Upper lobe of right lung (tissue), 1 donor: ENCODE data around the gene CISD3. TPM values are rescaled to one million over a fixed set of nuclear protein-coding genes. Genes with fewer than 3 reads are reported as not detected.

Experiments used
- ATAC-seq: fragments of 200-7000 bp; cut with Tn5 transposase; one replicate; pipeline ENCODE4 v1.9.1; 2020; ENCODE audit warnings: mild to moderate bottlenecking, moderate library complexity
- DNase-seq: peaks from one replicate; pipeline ENCODE4 v3.0.0-alpha.2; 2020
- H3K27ac ChIP-seq: fragments of 200-600 bp; one replicate; pipeline ENCODE4 v1.8.0; 2022
- H3K27me3 ChIP-seq: fragments of 200-600 bp; one replicate; pipeline ENCODE4 v1.8.0; 2022; ENCODE audit warnings: mild to moderate bottlenecking
- H3K36me3 ChIP-seq: fragments of 200-600 bp; one replicate; pipeline ENCODE4 v1.8.0; 2022
- H3K4me1 ChIP-seq: fragments of 200-600 bp; one replicate; pipeline ENCODE4 v1.8.0; 2022
- H3K4me3 ChIP-seq: fragments of 200-600 bp; one replicate; pipeline ENCODE4 v1.8.0; 2022; ENCODE audit warnings: mild to moderate bottlenecking
- H3K9me3 ChIP-seq: fragments of 200-600 bp; one replicate; pipeline ENCODE4 v1.8.0; 2022
- intact Hi-C: fragments of 100-400 bp; cut with DNase I; formaldehyde crosslinking; loops from one replicate; pipeline ENCODE4 v1.11.0; 2022
- total RNA-seq: library from RNA; stranded (reverse); fragmentation: NEBNext Ultra II Directional; extraction: Animal tissue kit (Norgen Biotek cat#: 25700); gene quantifications from one replicate; pipeline ENCODE4 v1.2.1, GENCODE V29; 2021
- TF ChIP-seq, protein P1 (sequence below): fragments of 200-600 bp; IDR thresholded peaks from one replicate; pipeline ENCODE4 v1.8.0; 2022; ENCODE audit warnings: antibody characterized with exemption
- donor health status: DM: no; HTN: yes; CAD: no; lungs with severe emphysema.

The CISD3 gene
- total RNA-seq, 1 donor from 2014 or later, result 29.7 TPM

DNA sequence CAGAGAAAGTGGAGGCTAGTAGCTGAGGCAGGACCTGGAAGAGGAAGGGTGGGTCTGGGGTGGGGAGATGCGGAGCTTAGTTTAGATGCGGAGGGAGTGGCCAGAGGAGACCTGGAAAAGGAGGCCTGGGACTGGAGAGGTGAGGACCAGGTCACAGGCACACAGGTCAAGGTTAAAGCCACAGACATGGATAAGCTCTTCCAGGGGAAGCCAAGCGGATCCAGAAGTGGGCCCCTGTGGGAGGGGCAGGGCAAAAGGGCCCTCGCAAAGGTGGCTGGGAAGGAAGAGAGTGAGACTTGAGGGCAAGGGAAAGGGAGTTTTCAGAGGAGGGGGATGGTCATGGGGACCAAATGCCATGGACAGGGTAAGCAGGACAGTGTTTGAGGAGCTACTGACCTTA is 39.0 kb upstream of the CISD3 start:
- DNase-seq, result no peak
- Histone ChIP-seq H3K36me3 (no peaks in the 10 kb centered on the region), H3K27ac (no peak overlapping the region), H3K27me3 (no peaks in the 10 kb centered on the region), H3K9me3 (no peaks in the 10 kb centered on the region), H3K4me1 (peaks cover 18% of the 10 kb centered on the region), H3K4me3 (no peak overlapping the region)
- intact Hi-C loops, result no loop called here
- TF ChIP-seq, protein P1, sequence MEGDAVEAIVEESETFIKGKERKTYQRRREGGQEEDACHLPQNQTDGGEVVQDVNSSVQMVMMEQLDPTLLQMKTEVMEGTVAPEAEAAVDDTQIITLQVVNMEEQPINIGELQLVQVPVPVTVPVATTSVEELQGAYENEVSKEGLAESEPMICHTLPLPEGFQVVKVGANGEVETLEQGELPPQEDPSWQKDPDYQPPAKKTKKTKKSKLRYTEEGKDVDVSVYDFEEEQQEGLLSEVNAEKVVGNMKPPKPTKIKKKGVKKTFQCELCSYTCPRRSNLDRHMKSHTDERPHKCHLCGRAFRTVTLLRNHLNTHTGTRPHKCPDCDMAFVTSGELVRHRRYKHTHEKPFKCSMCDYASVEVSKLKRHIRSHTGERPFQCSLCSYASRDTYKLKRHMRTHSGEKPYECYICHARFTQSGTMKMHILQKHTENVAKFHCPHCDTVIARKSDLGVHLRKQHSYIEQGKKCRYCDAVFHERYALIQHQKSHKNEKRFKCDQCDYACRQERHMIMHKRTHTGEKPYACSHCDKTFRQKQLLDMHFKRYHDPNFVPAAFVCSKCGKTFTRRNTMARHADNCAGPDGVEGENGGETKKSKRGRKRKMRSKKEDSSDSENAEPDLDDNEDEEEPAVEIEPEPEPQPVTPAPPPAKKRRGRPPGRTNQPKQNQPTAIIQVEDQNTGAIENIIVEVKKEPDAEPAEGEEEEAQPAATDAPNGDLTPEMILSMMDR, result no peak
- no peak for ATAC-seq

DNA sequence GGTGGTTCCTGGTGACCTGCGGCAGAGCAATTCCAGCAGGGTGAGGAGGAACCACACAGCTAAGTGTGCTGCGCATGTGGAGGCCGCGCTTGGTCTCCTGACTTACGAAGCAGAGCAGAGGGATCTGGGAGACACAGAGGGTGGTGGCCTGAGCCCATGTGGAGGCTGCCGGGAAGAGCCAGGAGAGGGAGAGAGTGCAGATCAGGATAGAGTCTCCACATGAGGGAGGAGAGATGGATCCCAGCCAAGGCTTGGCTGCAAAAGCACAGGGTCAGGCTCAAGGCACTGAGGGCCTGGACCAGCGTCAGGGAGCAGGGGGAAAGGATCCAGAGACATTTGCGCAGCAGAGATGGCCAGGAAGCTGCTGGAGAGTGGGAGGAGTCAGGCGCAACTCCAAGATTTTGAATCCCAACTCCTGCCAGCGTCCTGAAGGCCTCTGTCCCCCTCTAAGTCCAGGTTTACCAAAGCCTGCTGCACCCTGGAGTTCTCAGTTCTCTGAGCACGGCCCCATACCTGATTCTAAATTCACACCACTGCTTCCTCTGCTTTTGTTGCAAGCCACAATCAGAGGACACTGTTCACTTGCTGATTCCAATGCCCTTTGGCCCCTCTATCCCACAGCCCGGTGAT is 36.3 kb upstream of the CISD3 start:
- Histone ChIP-seq H3K36me3 (no peaks in the 10 kb centered on the region), H3K9me3 (no peaks in the 10 kb centered on the region), H3K4me3 (no peak overlapping the region), H3K4me1 (peaks cover 18% of the 10 kb centered on the region), H3K27me3 (no peaks in the 10 kb centered on the region), H3K27ac (peak overlapping the region; percentile 71)
- no peak for DNase-seq
- ATAC-seq, result peak; percentile 78
- intact Hi-C loops, result no loop called here
- TF ChIP-seq, protein P1, result no peak

DNA sequence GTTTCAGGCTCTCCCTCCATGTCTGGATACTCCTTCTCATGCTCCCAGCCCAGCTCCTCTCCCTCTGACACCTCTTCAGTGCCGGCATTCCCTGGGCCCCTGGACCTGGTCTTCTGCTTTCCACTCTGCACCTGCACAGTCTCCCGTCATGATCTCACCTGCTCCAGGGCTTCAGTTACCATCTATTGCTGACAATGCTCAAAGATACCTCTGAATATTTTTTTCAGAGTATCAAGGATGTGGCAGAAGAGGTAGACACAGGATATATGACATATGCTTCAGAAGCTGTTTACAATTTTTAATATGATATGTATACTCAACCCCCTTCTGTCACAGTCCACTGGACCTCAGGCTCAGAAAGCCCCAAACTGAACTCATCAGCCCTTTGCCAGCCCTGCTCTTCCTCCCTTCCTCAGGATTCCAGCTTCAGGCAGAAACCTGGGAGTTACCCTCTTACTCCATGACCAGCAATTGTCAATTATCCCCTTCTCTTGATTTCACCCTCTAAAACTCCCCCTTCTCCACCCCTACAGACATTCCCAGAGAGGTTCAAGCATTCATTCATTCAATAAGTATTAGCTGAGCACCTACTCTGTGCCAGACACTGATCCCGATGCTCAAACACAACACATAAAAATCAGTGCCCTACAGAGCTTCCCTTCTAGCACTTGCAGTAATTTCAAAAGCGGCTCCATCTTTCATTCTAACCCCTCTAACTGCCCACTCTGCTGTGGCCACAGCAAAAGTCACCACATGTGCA is 32.9 kb upstream of the CISD3 start:
- H3K4me1 ChIP-seq, result peaks cover 32% of the 10 kb centered on the region
- H3K36me3 ChIP-seq, result no peaks in the 10 kb centered on the region
- no peaks in the 10 kb centered on the region for H3K27me3 ChIP-seq
- no peak overlapping the region for H3K27ac ChIP-seq
- H3K4me3 ChIP-seq, result no peak overlapping the region
- TF ChIP-seq, protein P1, result no peak
- DNase-seq, result no peak
- H3K9me3 ChIP-seq, result no peaks in the 10 kb centered on the region
- intact Hi-C loops, result no loop called here
- ATAC-seq, result no peak

DNA sequence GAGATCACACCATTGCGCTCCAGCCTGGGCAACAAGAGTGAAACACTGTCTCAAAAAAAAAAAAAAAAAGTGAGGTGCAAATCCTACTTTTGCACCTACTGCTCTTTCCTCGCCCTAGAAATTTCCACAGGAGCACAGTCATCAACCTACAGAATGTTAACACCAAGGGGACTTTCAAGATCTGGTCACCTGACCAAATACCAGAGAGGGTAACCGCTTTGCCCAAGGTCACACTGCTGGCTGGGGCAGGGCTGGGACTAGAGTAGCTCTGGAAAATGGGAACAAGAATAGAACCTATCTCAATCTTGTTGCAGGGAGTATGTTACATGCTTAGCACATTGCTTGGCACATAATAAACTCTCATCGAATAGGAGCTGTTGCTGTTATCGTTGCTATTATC is 31.4 kb upstream of the CISD3 start:
- H3K36me3 ChIP-seq, result no peaks in the 10 kb centered on the region
- TF ChIP-seq, protein P1, result no peak
- H3K27me3 ChIP-seq, result no peaks in the 10 kb centered on the region
- intact Hi-C loops, result no loop called here
- ATAC-seq (no peak), DNase-seq (no peak)
- no peak overlapping the region for H3K27ac ChIP-seq
- no peaks in the 10 kb centered on the region for H3K9me3 ChIP-seq
- H3K4me1 ChIP-seq, result peaks cover 35% of the 10 kb centered on the region
- H3K4me3 ChIP-seq, result no peak overlapping the region

DNA sequence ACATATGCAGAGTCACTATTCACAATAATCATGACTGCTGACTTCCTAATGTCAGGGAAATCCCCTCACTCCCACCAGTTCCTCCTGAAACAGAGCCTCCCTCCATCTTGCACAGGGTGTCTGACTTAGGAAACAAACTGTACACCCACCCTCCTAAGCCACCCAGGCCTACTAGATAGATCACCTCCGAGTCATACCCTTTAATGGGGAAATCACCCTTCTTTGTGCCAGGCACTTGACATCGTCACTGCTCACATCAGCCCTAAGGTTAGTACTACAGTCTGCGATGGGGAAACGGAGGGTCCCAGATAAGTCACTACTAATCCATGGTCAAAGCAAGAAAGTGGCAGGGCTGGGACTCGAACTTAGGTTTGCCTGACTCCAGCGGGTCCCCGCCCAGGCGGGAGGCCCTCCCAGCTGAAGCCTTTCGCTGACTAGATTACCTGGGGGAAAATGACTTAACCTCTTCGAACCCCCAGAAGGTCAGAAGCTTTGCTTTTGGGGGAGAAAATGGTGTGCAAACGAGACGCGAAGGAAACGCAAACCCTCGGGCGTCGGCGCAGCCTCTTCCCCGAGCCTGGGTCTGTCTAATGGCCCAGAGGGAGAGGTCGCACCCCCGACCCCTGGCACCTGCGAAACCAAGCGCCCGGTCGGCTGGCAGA is 28.5 kb upstream of the CISD3 start:
- TF ChIP-seq, protein P1, result no peak
- no peaks in the 10 kb centered on the region for H3K9me3 ChIP-seq
- no peaks in the 10 kb centered on the region for H3K36me3 ChIP-seq
- intact Hi-C loops, result no loop called here
- ATAC-seq, result peak; percentile 18
- no peak for DNase-seq
- peaks cover 26% of the 10 kb centered on the region for H3K4me1 ChIP-seq
- H3K27ac ChIP-seq, result peak overlapping the region; percentile 98
- H3K27me3 ChIP-seq, result no peaks in the 10 kb centered on the region
- peak overlapping the region; percentile 97 for H3K4me3 ChIP-seq
